ENCODE results near the gene KRTAP4-12. TPM values are rescaled to one million over a fixed set of nuclear protein-coding genes. Genes with fewer than 3 reads are reported as not detected.
"Not testable (repeated sequence)": the region's sequence is repeated elsewhere in the genome, so short reads cannot be mapped to it uniquely, and the experiment has no call there.

The KRTAP4-12 gene
- total RNA-seq, 1 donor from 2014 or later: 0.89 TPM

DNA sequence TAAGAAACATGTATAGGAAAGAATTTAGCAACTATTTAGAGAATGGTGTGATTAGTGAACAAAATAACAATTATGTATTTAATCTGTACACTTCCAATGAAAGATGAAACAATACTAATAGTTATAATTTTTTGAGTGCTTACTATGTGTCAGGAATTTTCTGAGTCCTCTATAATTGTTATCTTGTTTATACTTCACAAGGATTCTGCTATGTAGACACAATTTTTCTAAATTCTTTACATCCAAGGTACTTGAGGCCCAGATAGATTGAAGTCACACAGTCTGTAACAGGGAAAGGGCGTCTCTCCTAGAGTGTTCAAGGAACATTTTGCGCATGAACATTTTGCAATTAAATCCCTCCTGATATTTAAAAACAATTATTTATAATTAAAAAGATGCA, 1.1 kb upstream of the KRTAP4-12 start:
- DNase-seq: no peak

GRCh38 chr17:41123292-41123990, 541 bp downstream of the KRTAP4-12 start:
- not testable (repeated sequence) for DNase-seq

DNA sequence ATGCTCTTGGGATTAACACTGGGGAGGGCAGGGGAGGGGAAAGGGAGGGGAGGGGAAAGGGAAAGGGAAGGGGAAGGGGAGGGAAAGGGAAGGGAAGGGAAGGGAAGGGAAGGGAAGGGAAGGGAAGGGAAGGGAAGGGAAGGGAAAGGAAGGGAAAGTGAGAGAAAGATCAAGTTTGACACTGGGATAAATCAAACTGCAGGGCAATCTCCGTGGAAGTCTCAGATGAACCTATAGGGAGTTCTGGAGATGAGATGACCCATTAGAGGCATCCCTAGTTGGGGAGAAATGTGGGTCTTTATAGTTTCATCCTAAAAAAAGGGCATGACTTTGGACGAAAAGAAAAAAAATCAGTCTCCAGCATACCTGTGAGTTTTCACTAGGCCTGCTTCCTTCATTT, 2.2 kb downstream of the KRTAP4-12 start:
- no peak for DNase-seq

GRCh38 chr17:41119696-41120690, 4.0 kb downstream of the KRTAP4-12 start:
- DNase-seq: not testable (repeated sequence)

DNA sequence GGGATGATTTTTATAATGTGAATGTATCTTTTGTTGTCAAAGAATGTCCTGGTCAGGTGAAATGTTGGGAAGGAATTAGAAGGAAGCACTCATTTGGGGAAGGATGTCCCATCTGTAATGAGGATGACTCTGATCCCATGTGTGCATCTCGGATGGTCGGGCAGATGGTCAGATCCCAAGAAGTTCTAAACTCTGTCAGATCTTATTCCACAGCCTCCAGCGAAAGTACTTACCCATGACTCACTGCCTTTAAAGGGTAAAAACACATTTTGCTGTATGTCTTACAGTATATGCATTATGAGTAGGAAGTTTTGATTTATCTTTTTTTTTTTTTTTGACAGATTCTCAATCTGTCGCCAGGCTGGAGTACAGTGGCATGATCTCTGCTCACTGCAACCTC, 5.3 kb downstream of the KRTAP4-12 start:
- no peak for DNase-seq

DNA sequence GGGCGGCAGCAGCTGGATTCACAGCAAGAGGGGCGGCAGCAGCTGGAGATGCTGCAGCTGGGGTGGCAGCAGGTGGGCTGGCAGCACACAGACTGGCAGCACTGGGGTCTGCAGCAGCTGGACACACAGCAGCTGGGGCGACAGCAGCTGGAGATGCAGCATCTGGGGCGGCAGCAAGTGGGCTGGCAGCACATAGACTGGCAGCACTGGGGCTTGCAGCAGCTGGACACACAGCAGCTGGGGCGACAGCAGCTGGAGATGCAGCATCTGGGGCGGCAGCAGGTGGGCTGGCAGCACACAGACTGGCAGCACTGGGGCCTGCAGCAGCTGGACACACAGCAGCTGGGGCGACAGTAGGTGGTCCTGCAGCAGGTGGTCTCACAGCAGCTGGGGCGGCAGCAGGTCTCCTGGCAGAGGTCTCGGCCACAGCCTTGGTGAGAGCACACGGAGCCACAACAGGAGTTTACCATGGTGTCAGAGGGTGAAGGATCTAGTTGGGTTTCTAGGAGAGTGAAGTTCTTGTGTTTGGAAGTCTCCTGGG, 6.1 kb downstream of the KRTAP4-12 start, which contains the start of gene KRTAP4-11:
TSS of gene KRTAP4-11 (minus strand) at position 528 of the 541 bp plus-strand sequence. CDS start at position 470, 58 bp downstream.
- not testable (repeated sequence) for DNase-seq

DNA sequence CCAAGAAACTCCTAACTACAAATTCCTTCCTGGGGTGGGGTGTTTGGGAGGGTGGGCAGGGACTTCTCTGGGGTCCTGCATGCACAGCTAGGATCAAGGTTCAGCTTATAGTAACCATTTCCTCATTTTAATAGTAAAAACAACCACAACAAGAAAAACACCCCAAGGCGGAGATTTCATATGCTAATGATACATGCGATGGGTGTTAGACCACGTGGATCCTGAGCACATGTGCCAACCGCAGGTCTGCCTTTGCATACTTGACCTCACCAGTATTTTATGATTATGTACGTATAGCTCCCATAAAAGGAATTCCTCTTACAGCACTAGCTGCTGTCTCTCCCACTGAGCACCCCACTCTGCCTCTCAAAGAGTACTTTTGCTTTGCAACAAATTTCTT, 7.7 kb downstream of the KRTAP4-12 start:
- DNase-seq: no peak

GRCh38 chr17:41111151-41111885, 12.7 kb downstream of the KRTAP4-12 start:
- no peak for DNase-seq

DNA sequence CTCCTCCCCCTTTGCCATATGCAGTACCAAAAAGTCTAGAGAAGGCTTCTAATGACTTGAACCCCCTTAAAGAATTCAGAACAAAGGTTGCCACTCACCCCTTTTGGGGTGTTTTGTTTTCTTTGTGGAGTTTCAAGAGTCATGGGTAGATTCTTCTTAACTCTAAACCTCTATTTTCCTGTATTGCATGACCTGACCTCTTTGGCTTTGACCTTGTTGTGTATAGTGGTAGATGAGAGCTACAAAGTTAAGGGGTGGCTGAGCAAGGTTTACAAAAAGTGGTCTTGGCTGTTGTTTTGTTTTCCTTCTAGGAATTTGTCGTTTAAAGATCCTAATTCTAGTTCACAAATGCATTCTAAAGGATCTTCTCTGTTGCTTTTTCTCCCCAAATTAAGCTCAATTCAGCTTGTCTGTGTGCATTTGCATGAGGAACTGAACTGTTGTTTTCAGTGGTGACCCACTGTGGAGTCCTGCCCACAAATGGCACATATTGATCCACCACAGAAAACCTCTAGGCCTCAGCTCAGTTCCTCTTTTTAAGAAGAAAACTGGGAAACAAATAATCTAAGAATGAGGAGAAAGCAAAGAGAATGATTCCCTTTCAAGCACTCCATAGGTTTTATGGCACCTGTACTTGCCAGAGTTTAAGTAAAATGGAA, 15.1 kb downstream of the KRTAP4-12 start:
- not testable (repeated sequence) for DNase-seq

DNA sequence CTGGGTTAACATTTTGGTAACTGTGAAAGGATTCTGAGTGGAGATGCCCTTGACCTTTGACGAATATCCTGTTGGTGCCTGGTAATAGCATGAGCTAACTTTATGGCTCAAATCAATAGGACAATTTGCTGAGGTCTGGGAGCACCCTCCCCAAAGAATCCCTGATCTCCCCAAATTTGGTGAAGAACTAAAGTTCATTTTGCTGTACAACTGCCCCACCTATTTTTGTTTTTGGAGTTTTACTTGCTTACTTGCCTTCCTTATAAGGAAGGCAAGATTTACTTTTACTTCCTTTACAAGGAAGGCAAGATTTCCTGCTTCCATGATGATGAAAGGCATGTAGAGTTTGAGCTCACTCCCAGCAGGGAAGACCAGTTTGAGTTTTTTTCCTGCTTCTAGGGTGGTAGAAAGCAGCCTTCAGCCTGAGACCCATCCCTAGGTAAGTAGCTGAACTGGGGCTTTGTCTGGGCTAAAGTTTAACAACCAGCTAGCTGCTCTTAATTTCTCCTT, 16.0 kb downstream of the KRTAP4-12 start:
- DNase-seq: no peak

DNA sequence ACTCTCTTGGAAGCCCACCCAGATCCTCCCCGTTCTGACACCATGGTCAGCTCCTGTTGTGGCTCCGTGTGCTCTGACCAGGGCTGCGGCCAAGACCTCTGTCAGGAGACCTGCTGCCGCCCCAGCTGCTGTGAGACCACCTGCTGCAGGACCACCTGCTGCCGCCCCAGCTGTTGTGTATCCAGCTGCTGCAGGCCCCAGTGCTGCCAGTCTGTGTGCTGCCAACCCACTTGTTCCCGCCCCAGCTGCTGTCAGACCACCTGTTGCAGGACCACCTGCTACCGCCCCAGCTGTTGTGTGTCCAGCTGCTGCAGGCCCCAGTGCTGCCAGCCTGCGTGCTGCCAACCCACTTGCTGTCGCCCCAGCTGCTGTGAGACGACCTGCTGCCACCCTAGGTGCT, 18.6 kb downstream of the KRTAP4-12 start, which contains the start of gene KRTAP4-9:
TSS of gene KRTAP4-9 (plus strand) at position 43 of the 400 bp plus-strand sequence. CDS start at position 43, 0 bp downstream.
- DNase-seq: not testable (repeated sequence)

GRCh38 chr17:41104386-41105038, 19.5 kb downstream of the KRTAP4-12 start:
- not testable (repeated sequence) for DNase-seq

DNA sequence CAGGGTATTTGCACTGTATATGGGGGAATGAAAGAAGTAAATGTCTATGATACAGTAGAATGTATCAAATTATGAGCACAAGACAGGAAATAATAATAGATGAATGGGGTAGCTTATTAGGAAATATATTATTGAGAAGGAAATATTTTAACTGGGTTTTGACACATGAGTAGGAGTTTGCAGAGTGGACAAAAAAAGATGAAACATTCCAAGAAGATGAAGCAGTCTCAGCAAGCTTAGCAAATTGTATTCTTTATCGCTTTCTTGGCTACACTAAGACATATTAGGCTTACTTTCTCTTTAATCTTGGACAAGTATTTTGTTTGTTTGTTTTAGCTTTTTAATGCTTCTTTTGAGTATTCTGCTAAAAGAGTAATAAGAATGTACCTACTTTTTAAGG, 20.1 kb downstream of the KRTAP4-12 start:
- no peak for DNase-seq

GRCh38 chr17:41101586-41102259, 22.3 kb downstream of the KRTAP4-12 start, which contains the start of gene KRTAP4-16:
TSS of gene KRTAP4-16 (minus strand) at chr17:41102209. CDS start at chr17:41102209, 0 bp downstream.
- DNase-seq: no peak

DNA sequence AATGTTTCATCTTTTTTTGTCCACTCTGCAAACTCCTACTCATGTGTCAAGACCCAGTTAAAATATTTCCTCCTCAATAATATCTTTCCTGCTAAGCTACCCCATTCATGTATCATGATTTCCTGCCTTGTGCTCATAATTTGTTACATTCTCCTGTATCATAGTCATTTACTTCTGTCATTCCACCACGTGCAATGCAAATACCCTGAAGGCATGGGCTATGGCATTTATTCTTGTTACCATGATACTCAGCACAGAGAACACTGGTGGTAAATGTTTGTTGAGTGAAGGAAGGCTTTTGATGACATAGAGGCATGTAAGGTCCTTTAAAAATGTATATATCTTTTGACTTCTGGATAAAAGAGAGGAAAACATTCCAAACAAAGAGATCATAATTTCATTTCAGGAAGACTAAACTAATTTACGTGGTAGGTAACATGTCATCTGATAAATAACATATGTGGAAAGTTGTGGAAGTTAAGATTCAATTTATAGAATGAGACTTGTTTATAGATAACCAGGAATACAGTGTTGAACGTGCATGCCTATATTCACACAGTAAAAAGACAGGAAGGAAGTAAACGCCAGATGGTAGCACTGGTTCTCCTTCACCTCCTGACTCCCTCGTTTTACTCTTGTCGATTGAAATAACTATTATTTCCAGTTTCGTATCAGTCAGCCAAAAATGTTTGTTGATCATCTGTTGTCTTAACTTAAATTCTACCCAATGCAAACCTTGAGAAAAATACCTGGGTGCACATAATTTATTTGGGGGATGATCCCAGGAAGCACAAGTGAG, 24.1 kb downstream of the KRTAP4-12 start:
- not testable (repeated sequence) for DNase-seq

DNA sequence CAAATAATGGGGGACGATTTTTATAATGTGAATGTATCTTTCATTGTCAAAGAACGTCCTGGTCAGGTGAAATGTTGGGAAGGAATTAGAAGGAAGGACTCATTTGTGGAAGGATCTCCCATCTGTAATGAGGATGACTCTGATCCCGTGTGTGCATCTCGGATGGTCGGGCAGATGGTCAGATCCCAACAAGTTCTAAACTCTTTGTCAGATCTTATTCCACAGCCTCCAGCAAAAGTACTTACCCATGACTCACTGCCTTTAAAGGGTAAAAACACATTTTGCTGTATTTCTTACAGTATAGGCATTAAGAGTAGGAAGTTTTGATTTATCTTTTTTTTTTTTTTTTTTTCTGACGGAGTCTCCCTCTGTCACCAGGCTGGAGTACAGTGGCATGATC, 25.5 kb downstream of the KRTAP4-12 start:
- no peak for DNase-seq

GRCh38 chr17:41098042-41098441, 25.9 kb downstream of the KRTAP4-12 start, which contains the start of gene KRTAP4-8:
TSS of gene KRTAP4-8 (minus strand) at chr17:41098142. CDS start at chr17:41098084, 58 bp downstream.
- no peak for DNase-seq

- DNase-seq: no peak
Observed at GRCh38 chr17:41096055-41096454, 27.9 kb downstream of the KRTAP4-12 start.
